ENCODE data around the gene ACY1. TPM values are rescaled to one million over a fixed set of nuclear protein-coding genes. Genes with fewer than 3 reads are reported as not detected.

Gene ACY1
- polyA plus RNA-seq (2013, experiment 1 of 2): 28.2 TPM
- 25.1 TPM for polyA plus RNA-seq (2013, experiment 2 of 2)

DNA sequence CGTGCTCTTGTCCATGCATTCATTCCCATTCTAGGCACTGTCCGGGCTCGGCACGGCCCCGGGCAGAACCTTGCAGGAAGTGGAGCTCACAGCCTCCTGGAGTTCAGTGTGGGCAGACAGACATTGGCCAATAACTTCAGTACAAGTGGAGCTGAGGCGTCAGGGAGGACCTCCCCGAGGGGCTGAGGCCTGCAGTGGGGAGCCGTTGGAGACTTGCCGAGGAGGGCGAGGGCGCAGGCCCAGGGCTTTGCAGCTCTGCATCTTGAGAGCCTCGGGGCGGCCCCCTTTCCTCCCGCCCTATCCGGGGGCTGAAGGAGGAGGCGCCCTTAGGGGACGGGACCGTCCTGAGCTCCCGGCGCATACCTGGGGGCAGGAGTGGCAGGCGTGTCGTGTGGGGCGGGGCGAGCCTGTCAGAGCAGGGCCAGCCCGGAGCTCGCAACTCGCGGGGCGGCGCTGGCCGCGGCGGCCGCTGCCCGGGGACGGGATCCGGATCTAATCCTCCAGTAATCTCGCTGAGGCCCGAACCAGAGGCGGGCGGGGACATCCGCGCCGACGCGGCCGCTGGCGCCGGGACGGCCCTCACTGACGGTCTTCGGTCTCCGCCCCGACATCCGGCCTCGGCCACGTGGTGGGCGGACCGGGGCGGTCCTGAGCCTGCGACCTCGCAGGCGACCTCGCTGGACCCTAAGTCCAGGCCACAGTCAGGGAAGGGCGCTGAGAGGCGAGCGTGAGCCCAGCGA, at the start of gene ACY1:
Gene ACY1, plus strand, starts transcription at position 698 of the 740 bp plus-strand sequence. CDS start 530 bp downstream, outside the sequence.
- peak within 1 kb of the TSS; percentile 59 for H3K4me3 ChIP-seq (ENCODE audit: low read length)
- no peak within 1 kb of the TSS for H2AK5ac ChIP-seq (ENCODE audit: low read length)
- H3K79me2 ChIP-seq (ENCODE audit: control insufficient read depth, insufficient read depth, low read length): no peaks in the 10 kb centered on the region
- peak within 1 kb of the TSS; percentile 50 for H4K5ac ChIP-seq (ENCODE audit: low read length)
- H2BK120ac ChIP-seq (ENCODE audit: low read depth, low read length): peak within 1 kb of the TSS; percentile 10
- no peaks in the 10 kb centered on the region for H3K36me3 ChIP-seq (ENCODE audit: control insufficient read depth, insufficient read depth, low read length)
- H3K4me1 ChIP-seq (ENCODE audit: control insufficient read depth, low read depth, low read length): peaks cover 2% of the 10 kb centered on the region
- peak within 1 kb of the TSS; percentile 93 for H3K56ac ChIP-seq (ENCODE audit: low read length)
- DNase-seq: peak; percentile 94
- no peak within 1 kb of the TSS for H4K8ac ChIP-seq (ENCODE audit: low read depth, low read length)
- H3K4ac ChIP-seq (ENCODE audit: low read depth, low read length): peak within 1 kb of the TSS; percentile 61
- H2BK5ac ChIP-seq (ENCODE audit: low read length): peak within 1 kb of the TSS; percentile 27
- H3K18ac ChIP-seq (ENCODE audit: low read length): peak within 1 kb of the TSS; percentile 52
- H3K9ac ChIP-seq (ENCODE audit: low read length): peak within 1 kb of the TSS; percentile 85
- H3K27ac ChIP-seq (ENCODE audit: low read depth, low read length): peak within 1 kb of the TSS; percentile 90
- no peak within 1 kb of the TSS for H2BK15ac ChIP-seq (replicated peaks; ENCODE audit: low read depth)
- peaks cover 3% of the 10 kb centered on the region for H3K79me1 ChIP-seq (ENCODE audit: low read length)
- peak within 1 kb of the TSS; percentile 72 for H3K23ac ChIP-seq (ENCODE audit: low read length)
- peak within 1 kb of the TSS; percentile 98 for H3K4me2 ChIP-seq (ENCODE audit: low read length)
- no peaks in the 10 kb centered on the region for H3K27me3 ChIP-seq (ENCODE audit: insufficient read depth, low read length, poor library complexity)
- no CpG with 5 or more reads among the region's 68 CpGs for WGBS (ENCODE audit: extremely low coverage, insufficient coverage, low lambda C conversion rate)

- Histone ChIP-seq H4K8ac (ENCODE audit: low read depth, low read length) (no peak overlapping the region), H2BK120ac (ENCODE audit: low read depth, low read length) (no peak overlapping the region), H3K4me2 (ENCODE audit: low read length) (no peak overlapping the region), H3K18ac (ENCODE audit: low read length) (no peak overlapping the region), H2BK15ac (replicated peaks; ENCODE audit: low read depth) (no peak overlapping the region), H4K5ac (ENCODE audit: low read length) (no peak overlapping the region), H3K79me1 (ENCODE audit: low read length) (peaks cover 14% of the 10 kb centered on the region), H3K79me2 (ENCODE audit: control insufficient read depth, insufficient read depth, low read length) (peaks cover 9% of the 10 kb centered on the region), H3K56ac (ENCODE audit: low read length) (no peak overlapping the region), H3K9ac (ENCODE audit: low read length) (no peak overlapping the region), H3K27me3 (ENCODE audit: insufficient read depth, low read length, poor library complexity) (no peaks in the 10 kb centered on the region), H3K23ac (ENCODE audit: low read length) (no peak overlapping the region), H3K4ac (ENCODE audit: low read depth, low read length) (no peak overlapping the region), H3K4me1 (ENCODE audit: control insufficient read depth, low read depth, low read length) (no peaks in the 10 kb centered on the region), H2BK5ac (ENCODE audit: low read length) (no peak overlapping the region), H2AK5ac (ENCODE audit: low read length) (no peak overlapping the region), H3K36me3 (ENCODE audit: control insufficient read depth, insufficient read depth, low read length) (peaks cover 28% of the 10 kb centered on the region), H3K27ac (ENCODE audit: low read depth, low read length) (no peak overlapping the region), H3K4me3 (ENCODE audit: low read length) (no peak overlapping the region)
- WGBS (ENCODE audit: extremely low coverage, insufficient coverage, low lambda C conversion rate): no CpG with 5 or more reads among the region's 11 CpGs
- DNase-seq: no peak
These were observed 49.0 kb upstream of the ACY1 start for GRCh38 chr3:51934139-51934850.

DNA sequence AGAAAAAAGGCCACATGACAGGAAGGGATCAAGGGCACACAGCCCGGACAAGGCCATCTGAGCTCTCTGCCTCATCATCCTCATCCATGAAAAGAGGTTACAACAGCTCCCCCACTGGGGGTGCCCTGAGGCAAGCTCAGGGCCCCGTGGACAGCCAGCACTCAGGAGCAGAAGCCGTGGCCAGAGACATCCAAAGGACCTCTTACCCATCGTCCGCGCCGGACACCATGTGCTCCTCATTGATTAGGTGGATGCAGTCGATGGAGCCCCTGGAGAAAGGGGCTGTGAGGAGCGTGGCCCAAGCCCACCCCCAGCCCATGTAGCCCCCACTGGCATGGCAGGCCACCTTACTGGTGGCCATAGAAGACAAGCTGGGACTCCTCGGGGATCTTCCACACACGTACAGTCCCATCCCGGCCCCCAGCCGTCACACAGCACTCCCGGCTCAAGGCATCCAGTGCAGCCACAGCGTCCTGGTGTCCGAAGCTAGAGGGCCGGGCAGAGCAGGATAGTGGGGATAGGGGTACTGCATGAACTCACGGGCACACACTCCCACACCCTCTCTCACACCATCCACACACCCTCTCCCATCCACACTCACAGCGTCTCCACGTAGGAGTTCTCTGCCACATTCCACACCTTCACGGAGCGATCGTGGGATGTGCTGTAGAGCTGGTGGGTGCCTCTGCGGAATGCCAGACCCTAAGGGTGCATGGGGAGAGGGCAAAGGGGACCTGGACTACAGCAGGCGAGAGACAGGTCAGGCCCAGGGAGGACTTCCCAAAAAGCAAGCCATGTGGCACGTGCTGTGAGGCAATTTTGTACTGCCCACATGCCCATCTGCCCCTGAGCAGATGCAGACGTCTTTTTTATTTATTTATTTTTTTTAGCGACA, 48.1 kb upstream of the ACY1 start:
- H3K4me3 ChIP-seq (ENCODE audit: low read length): no peak overlapping the region
- no peak overlapping the region for H4K8ac ChIP-seq (ENCODE audit: low read depth, low read length)
- no peak overlapping the region for H3K4me2 ChIP-seq (ENCODE audit: low read length)
- H4K5ac ChIP-seq (ENCODE audit: low read length): no peak overlapping the region
- peaks cover 28% of the 10 kb centered on the region for H3K36me3 ChIP-seq (ENCODE audit: control insufficient read depth, insufficient read depth, low read length)
- no peak overlapping the region for H3K23ac ChIP-seq (ENCODE audit: low read length)
- no peak overlapping the region for H2BK15ac ChIP-seq (replicated peaks; ENCODE audit: low read depth)
- no peak overlapping the region for H3K4ac ChIP-seq (ENCODE audit: low read depth, low read length)
- H2BK120ac ChIP-seq (ENCODE audit: low read depth, low read length): no peak overlapping the region
- no peak for DNase-seq
- no peak overlapping the region for H3K56ac ChIP-seq (ENCODE audit: low read length)
- no peak overlapping the region for H3K18ac ChIP-seq (ENCODE audit: low read length)
- H3K27me3 ChIP-seq (ENCODE audit: insufficient read depth, low read length, poor library complexity): no peaks in the 10 kb centered on the region
- no peak overlapping the region for H3K27ac ChIP-seq (ENCODE audit: low read depth, low read length)
- no peak overlapping the region for H2AK5ac ChIP-seq (ENCODE audit: low read length)
- H3K79me2 ChIP-seq (ENCODE audit: control insufficient read depth, insufficient read depth, low read length): peaks cover 14% of the 10 kb centered on the region
- H3K4me1 ChIP-seq (ENCODE audit: control insufficient read depth, low read depth, low read length): no peaks in the 10 kb centered on the region
- no peak overlapping the region for H2BK5ac ChIP-seq (ENCODE audit: low read length)
- H3K9ac ChIP-seq (ENCODE audit: low read length): no peak overlapping the region
- no CpG with 5 or more reads among the region's 28 CpGs for WGBS (ENCODE audit: extremely low coverage, insufficient coverage, low lambda C conversion rate)
- peaks cover 17% of the 10 kb centered on the region for H3K79me1 ChIP-seq (ENCODE audit: low read length)

DNA sequence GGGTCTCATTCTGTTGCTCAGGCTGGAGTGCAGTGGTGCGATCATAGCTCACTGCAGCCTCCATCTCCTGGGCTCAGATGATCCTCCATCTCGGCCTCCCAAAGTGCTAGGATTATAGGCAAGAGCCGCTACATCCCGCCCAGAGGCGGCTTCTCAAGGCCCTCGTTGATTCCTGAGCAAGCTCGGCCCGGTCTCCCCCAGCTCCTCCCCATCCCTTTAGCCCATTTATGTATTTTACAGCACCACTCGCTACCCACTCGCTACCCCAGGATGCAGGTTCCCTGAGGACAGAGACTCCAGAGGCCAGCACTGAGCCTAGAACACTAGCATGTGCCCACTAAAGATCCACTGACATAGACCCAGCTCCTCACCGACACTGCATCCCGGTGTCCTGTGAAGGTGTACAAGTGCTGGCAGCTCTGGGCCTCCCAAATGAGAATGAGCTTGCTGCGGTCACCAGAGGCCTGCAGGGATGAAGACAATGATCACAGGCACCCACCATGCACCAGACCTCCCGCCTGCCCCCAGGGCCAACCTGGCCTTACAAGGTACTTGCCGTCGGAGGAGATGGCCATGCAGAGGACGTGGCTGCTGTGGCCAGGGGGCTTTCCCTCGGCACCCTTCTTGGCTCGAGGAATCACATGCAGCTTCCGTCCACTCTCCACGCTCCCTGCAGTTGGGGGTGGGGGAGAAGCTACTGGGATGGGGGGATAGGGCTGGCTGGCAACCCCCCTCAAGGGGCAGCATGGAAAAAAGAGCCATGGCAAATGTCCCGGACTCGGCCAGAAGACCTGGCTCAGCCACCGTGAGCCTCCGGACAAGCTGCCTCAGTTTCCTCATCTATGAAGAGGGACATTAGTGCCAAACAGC, 47.2 kb upstream of the ACY1 start:
- H3K23ac ChIP-seq (ENCODE audit: low read length): no peak overlapping the region
- no peak overlapping the region for H2AK5ac ChIP-seq (ENCODE audit: low read length)
- H3K27ac ChIP-seq (ENCODE audit: low read depth, low read length): no peak overlapping the region
- no peak overlapping the region for H3K4me3 ChIP-seq (ENCODE audit: low read length)
- H3K18ac ChIP-seq (ENCODE audit: low read length): no peak overlapping the region
- H3K4me1 ChIP-seq (ENCODE audit: control insufficient read depth, low read depth, low read length): peaks cover 2% of the 10 kb centered on the region
- no peak overlapping the region for H3K9ac ChIP-seq (ENCODE audit: low read length)
- H2BK5ac ChIP-seq (ENCODE audit: low read length): no peak overlapping the region
- H3K79me1 ChIP-seq (ENCODE audit: low read length): peaks cover 21% of the 10 kb centered on the region
- no CpG with 5 or more reads among the region's 25 CpGs for WGBS (ENCODE audit: extremely low coverage, insufficient coverage, low lambda C conversion rate)
- no peak overlapping the region for H3K4ac ChIP-seq (ENCODE audit: low read depth, low read length)
- DNase-seq: no peak
- H3K56ac ChIP-seq (ENCODE audit: low read length): no peak overlapping the region
- no peak overlapping the region for H2BK15ac ChIP-seq (replicated peaks; ENCODE audit: low read depth)
- no peak overlapping the region for H4K8ac ChIP-seq (ENCODE audit: low read depth, low read length)
- no peak overlapping the region for H4K5ac ChIP-seq (ENCODE audit: low read length)
- H3K27me3 ChIP-seq (ENCODE audit: insufficient read depth, low read length, poor library complexity): no peaks in the 10 kb centered on the region
- H3K79me2 ChIP-seq (ENCODE audit: control insufficient read depth, insufficient read depth, low read length): peaks cover 23% of the 10 kb centered on the region
- H3K36me3 ChIP-seq (ENCODE audit: control insufficient read depth, insufficient read depth, low read length): peaks cover 28% of the 10 kb centered on the region
- no peak overlapping the region for H3K4me2 ChIP-seq (ENCODE audit: low read length)
- H2BK120ac ChIP-seq (ENCODE audit: low read depth, low read length): no peak overlapping the region

GRCh38 chr3:51937014-51937413, 46.3 kb upstream of the ACY1 start:
- no peak overlapping the region for H3K23ac ChIP-seq (ENCODE audit: low read length)
- DNase-seq: no peak
- H3K27ac ChIP-seq (ENCODE audit: low read depth, low read length): no peak overlapping the region
- WGBS (ENCODE audit: extremely low coverage, insufficient coverage, low lambda C conversion rate): no CpG with 5 or more reads among the region's 9 CpGs
- peaks cover 27% of the 10 kb centered on the region for H3K79me2 ChIP-seq (ENCODE audit: control insufficient read depth, insufficient read depth, low read length)
- no peak overlapping the region for H2BK5ac ChIP-seq (ENCODE audit: low read length)
- no peak overlapping the region for H2AK5ac ChIP-seq (ENCODE audit: low read length)
- H3K56ac ChIP-seq (ENCODE audit: low read length): no peak overlapping the region
- H3K18ac ChIP-seq (ENCODE audit: low read length): no peak overlapping the region
- no peak overlapping the region for H2BK120ac ChIP-seq (ENCODE audit: low read depth, low read length)
- H3K36me3 ChIP-seq (ENCODE audit: control insufficient read depth, insufficient read depth, low read length): peaks cover 28% of the 10 kb centered on the region
- no peak overlapping the region for H2BK15ac ChIP-seq (replicated peaks; ENCODE audit: low read depth)
- no peak overlapping the region for H4K8ac ChIP-seq (ENCODE audit: low read depth, low read length)
- no peak overlapping the region for H4K5ac ChIP-seq (ENCODE audit: low read length)
- H3K4me2 ChIP-seq (ENCODE audit: low read length): no peak overlapping the region
- H3K4me1 ChIP-seq (ENCODE audit: control insufficient read depth, low read depth, low read length): peaks cover 2% of the 10 kb centered on the region
- H3K79me1 ChIP-seq (ENCODE audit: low read length): peaks cover 22% of the 10 kb centered on the region
- H3K27me3 ChIP-seq (ENCODE audit: insufficient read depth, low read length, poor library complexity): no peaks in the 10 kb centered on the region
- no peak overlapping the region for H3K4me3 ChIP-seq (ENCODE audit: low read length)
- H3K4ac ChIP-seq (ENCODE audit: low read depth, low read length): no peak overlapping the region
- no peak overlapping the region for H3K9ac ChIP-seq (ENCODE audit: low read length)

Data from mesendoderm (in vitro differentiated cells).